Measurements from ENCODE around the gene TALDO1. TPM values are rescaled to one million over a fixed set of nuclear protein-coding genes. Genes with fewer than 3 reads are reported as not detected.
A peak's percentile ranks its signal among the peaks of the same experiment; 100 is the strongest.

Gene TALDO1
- total RNA-seq, 1 donor from 2014 or later, result 196 TPM

DNA sequence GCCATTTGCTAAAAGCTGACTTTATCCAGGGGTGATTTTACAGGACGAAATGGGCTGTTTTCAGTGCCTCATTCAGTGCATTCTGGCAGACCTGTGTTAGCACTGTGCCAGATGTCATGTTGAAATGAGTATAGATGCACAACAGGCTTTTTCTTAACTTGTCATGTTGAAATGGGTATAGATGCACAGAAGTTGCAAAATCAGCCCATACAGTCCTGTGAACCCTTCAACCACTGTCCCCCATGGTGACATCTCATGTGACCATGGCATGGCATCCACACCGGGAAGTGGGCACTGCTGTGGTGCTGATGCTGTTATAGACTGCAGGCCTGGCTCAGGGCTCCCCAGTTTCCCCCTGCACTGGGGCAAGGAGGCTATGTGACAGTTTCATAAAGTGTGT lies 2.5 kb downstream of the TALDO1 start:
- DNase-seq (peak; percentile 69), ATAC-seq (peak; percentile 34)
- TF ChIP-seq, protein P1, sequence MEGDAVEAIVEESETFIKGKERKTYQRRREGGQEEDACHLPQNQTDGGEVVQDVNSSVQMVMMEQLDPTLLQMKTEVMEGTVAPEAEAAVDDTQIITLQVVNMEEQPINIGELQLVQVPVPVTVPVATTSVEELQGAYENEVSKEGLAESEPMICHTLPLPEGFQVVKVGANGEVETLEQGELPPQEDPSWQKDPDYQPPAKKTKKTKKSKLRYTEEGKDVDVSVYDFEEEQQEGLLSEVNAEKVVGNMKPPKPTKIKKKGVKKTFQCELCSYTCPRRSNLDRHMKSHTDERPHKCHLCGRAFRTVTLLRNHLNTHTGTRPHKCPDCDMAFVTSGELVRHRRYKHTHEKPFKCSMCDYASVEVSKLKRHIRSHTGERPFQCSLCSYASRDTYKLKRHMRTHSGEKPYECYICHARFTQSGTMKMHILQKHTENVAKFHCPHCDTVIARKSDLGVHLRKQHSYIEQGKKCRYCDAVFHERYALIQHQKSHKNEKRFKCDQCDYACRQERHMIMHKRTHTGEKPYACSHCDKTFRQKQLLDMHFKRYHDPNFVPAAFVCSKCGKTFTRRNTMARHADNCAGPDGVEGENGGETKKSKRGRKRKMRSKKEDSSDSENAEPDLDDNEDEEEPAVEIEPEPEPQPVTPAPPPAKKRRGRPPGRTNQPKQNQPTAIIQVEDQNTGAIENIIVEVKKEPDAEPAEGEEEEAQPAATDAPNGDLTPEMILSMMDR (IDR thresholded peaks at IDR 0.05), result no peak
- Histone ChIP-seq H3K27ac (peak overlapping the region; percentile 94), H3K4me3 (no peak overlapping the region), H3K4me1 (peaks cover 25% of the 10 kb centered on the region), H3K9me3 (no peaks in the 10 kb centered on the region), H3K36me3 (no peaks in the 10 kb centered on the region), H3K27me3 (no peaks in the 10 kb centered on the region)
- intact Hi-C loops (cut with DNase I), result no loop called here

DNA sequence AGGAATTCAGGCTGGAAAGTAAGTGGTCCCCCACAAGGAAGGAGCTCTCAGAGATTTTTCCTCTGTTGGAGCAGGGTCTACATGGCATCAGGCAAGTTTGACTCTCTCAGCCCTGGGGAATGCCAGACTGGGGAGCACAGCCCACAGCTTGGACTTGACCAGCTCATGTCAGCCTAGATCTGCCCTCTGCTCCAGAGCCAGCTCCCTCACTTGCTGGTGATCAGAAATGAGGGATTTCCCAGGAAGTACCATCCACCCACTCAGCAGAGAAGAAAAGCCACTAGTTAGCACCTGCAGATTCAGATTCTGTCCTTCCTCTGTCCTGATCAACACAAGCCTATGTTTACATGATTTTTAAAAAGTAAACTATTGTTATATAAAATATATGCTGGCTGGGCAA lies 13.0 kb downstream of the TALDO1 start:
- Histone ChIP-seq H3K27ac (no peak overlapping the region), H3K36me3 (peaks cover 94% of the 10 kb centered on the region), H3K9me3 (no peaks in the 10 kb centered on the region), H3K4me3 (no peak overlapping the region), H3K27me3 (no peaks in the 10 kb centered on the region), H3K4me1 (no peaks in the 10 kb centered on the region)
- DNase-seq (no peak), ATAC-seq (no peak)
- TF ChIP-seq, protein P1 (IDR thresholded peaks at IDR 0.05), result no peak
- intact Hi-C loops (cut with DNase I), result no loop called here

DNA sequence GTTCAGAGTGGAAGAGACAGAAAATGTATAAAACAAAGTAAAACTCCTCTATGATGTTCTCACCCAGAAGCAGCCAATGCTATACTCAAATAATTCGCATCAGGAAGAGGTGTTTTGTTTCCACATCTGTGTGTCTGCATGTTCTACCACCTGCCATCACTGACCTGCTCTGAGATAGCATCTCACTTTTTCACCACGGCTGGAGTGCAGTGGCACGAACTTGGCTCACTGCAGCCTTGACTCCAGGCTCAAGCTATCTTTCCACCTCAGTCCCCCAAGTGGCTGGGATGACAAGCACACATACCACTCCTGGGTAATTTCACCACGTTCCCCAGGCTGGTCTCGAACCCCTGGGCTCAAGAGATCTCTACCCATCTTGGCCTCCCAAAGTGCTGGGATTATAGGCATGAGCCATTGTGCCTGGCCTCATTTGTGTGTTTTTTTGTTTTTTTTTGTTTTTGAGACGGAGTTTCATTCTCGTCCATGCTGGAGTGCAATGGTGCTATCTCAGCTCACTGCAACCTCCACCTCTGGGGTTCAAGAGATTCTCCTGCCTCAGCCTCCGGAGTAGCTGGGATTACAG lies 14.4 kb downstream of the TALDO1 start:
- DNase-seq (no peak), ATAC-seq (no peak)
- Histone ChIP-seq H3K4me1 (no peaks in the 10 kb centered on the region), H3K27me3 (no peaks in the 10 kb centered on the region), H3K4me3 (no peak overlapping the region), H3K27ac (no peak overlapping the region), H3K9me3 (no peaks in the 10 kb centered on the region), H3K36me3 (peaks cover 95% of the 10 kb centered on the region)
- intact Hi-C loops (cut with DNase I), result no loop called here
- TF ChIP-seq, protein P1 (IDR thresholded peaks at IDR 0.05), result no peak

DNA sequence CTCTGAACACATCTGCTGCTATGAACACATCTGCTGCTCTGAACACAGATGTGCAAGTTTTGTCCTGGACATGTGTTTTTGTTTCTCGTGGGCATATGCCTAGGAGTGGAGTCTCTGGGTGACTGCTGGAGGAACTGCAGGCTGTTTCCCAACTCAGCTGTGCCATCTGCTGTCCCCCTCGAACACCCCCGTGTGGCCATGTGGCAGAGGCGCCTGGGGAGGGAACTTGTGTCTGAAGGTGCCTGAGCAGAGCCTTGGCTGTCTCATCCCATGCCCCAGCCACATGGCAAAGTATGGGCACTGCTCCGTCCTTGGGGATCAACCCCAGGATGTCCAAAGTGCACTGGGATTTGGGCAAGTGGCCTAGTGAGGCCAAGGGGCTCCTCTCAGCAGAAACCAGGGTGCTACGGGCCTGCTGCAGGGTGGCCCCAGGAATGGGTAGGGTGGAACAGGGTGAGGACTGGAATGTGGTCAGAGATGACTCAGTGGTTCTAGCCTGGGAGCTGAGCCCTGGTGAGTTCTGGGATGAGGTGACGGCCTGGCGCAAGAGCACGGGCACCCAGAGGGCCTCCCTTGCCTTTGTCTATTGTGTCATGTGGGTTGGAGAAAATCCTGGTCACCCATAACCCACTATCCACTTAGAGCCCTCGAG lies 15.3 kb downstream of the TALDO1 start:
- peak overlapping the region; percentile 13 for H3K27ac ChIP-seq
- intact Hi-C loops (cut with DNase I), result no loop called here
- no peaks in the 10 kb centered on the region for H3K27me3 ChIP-seq
- DNase-seq (no peak), ATAC-seq (peak; percentile 80)
- TF ChIP-seq, protein P1 (IDR thresholded peaks at IDR 0.05), result peak; percentile 13
- no peak overlapping the region for H3K4me3 ChIP-seq
- no peaks in the 10 kb centered on the region for H3K4me1 ChIP-seq
- peaks cover 90% of the 10 kb centered on the region for H3K36me3 ChIP-seq
- H3K9me3 ChIP-seq, result no peaks in the 10 kb centered on the region

- intact Hi-C loops (cut with DNase I), result no loop called here
- TF ChIP-seq, protein P1 (IDR thresholded peaks at IDR 0.05), result no peak
- no peaks in the 10 kb centered on the region for H3K4me1 ChIP-seq
- H3K4me3 ChIP-seq, result no peak overlapping the region
- DNase-seq, result no peak
- peak; percentile 69 for ATAC-seq
- H3K27me3 ChIP-seq, result no peaks in the 10 kb centered on the region
- H3K27ac ChIP-seq, result peak overlapping the region; percentile 13
- H3K9me3 ChIP-seq, result no peaks in the 10 kb centered on the region
- peaks cover 85% of the 10 kb centered on the region for H3K36me3 ChIP-seq
Measured at GRCh38 chr11:763073-763463, 15.8 kb downstream of the TALDO1 start.
